HPDE6-E6E7 (cell line): ENCODE measurements around the gene TNFRSF1B.

Experiments
- DNase-seq: peaks from one replicate; pipeline ENCODE4 v3.0.0; 2011; ENCODE audit warnings: missing footprints; ENCODE audit errors: extremely low spot score

TNFRSF1B gene

DNA sequence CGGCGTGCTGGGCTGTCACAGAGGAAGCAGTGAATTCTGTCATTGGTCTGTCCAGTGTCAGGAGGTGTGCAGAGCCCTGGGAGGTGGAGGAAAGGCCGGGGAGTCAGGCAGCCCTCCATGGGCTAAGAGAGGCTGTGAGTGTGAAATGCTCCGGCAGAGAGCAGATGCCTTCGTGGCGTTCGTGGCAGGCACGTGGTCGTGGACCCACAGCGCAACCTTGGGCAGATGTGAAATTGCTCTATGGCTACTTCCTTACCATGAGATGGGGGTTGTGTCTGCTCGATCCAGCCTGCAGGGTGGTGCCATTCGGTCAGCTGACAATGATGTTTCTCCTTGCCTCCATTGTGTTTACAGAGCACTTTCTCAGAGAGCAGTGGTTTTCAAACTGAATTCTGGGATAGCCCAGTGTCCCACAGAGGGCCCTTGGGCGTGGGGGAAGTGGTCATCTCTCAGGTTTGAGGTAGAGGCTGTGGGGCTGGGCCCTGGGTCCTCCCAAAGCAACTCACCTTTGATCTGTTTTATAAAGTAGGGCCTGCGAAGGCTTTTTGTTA is 27.9 kb downstream of the TNFRSF1B start:
- no peak for DNase-seq

- DNase-seq = no peak
Measured at GRCh38 chr1:12195416-12195815, 28.6 kb downstream of the TNFRSF1B start.

- no peak for DNase-seq
Measured at GRCh38 chr1:12196641-12197482, 30.1 kb downstream of the TNFRSF1B start.

DNA sequence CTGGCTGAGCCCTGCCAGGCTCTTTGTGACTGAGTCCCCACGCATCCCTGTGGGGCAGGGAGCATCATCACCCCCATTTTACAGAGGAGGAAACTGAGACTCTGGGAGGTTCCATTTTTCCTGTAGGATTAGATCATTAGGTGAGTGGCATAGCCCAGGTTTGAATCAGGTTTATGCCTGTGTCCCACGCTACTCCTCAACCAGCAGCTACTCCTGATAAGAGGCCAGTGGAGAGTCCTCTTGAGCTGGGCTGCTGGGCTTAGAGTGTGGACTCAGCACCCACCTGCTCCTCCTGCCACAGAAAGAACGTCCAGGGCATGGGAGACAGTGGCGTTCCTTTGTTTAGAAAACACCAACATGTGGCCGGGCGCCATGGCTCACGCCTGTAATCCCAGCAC is 30.7 kb downstream of the TNFRSF1B start:
- no peak for DNase-seq

GRCh38 chr1:12200208-12200607 is 33.4 kb downstream of the TNFRSF1B start:
- DNase-seq = no peak

GRCh38 chr1:12201352-12202189 is 34.8 kb downstream of the TNFRSF1B start:
- DNase-seq = no peak

- DNase-seq = no peak
Measured at GRCh38 chr1:12202190-12202497, 35.4 kb downstream of the TNFRSF1B start.

- no peak for DNase-seq
Measured at GRCh38 chr1:12202577-12202976, 35.8 kb downstream of the TNFRSF1B start.

- no peak for DNase-seq
Measured at GRCh38 chr1:12203216-12204007, 36.6 kb downstream of the TNFRSF1B start.

DNA sequence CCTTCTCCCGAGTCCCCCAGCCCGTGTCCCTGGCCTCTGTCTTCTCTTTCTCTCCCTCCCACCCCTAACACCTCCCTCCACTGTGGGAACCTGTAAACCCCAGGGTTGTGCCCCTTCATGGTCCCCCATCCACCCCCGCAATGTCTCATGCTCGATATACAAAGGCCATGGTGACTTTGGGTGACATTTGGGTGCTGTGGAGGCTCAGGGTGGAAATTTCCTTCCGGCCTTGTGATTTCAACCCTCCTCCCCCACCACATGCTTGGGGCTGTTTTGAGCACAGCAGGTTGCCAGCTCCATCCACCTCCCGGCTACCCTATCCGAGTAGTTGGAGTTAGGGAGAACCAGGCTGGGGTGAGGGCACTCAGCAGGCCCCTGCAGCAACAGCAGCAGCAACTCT is 37.3 kb downstream of the TNFRSF1B start:
- DNase-seq = no peak

DNA sequence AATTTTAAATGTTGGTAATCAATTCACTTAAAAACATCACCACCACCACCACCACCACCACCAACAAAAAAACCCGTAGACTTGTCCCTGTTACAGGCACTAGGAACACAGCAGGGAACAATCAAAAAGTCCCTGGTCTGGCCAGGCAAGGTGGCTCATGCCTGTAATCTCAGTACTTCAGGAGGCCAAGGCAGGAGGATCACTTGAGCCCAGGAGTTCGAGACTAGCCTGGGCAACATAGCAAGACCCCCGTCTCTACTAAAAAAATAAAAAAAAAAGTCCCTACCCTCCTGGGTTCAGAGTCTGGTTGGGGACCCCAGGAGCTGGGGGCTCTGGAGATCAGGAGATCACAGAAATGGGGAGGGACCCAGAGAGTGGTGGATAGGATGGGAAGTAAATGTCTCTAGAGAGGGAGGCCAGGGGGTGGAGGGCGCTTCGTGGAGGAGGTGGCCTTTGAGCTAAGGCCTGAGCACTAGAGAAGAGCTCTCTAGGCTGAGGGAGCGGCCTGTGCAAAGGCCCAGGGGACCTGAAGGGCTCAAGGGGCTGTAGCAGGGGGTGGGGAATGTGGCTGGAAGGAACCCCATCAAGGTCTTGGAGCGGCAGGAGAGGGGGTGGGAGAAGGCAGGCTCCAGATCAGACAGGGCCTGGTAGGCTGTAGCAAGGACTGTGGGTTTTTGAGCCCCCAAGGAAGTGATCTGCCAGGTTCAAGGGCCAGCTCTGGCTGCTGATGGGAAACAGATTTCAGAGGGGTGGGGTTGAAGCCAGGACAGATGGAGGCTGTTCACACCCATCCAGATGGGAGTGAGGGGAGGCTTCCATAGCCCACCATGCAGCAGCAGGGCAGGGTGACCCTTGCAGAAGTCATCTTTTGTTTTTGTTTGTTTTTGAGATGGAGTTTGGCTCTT is 38.2 kb downstream of the TNFRSF1B start:
- no peak for DNase-seq

GRCh38 chr1:12206238-12206637 is 39.4 kb downstream of the TNFRSF1B start:
- DNase-seq = no peak

DNA sequence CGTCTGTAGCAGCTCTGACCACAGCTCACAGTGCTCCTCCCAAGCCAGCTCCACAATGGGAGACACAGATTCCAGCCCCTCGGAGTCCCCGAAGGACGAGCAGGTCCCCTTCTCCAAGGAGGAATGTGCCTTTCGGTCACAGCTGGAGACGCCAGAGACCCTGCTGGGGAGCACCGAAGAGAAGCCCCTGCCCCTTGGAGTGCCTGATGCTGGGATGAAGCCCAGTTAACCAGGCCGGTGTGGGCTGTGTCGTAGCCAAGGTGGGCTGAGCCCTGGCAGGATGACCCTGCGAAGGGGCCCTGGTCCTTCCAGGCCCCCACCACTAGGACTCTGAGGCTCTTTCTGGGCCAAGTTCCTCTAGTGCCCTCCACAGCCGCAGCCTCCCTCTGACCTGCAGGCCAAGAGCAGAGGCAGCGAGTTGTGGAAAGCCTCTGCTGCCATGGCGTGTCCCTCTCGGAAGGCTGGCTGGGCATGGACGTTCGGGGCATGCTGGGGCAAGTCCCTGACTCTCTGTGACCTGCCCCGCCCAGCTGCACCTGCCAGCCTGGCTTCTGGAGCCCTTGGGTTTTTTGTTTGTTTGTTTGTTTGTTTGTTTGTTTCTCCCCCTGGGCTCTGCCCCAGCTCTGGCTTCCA is 40.1 kb downstream of the TNFRSF1B start:
- no peak for DNase-seq

DNA sequence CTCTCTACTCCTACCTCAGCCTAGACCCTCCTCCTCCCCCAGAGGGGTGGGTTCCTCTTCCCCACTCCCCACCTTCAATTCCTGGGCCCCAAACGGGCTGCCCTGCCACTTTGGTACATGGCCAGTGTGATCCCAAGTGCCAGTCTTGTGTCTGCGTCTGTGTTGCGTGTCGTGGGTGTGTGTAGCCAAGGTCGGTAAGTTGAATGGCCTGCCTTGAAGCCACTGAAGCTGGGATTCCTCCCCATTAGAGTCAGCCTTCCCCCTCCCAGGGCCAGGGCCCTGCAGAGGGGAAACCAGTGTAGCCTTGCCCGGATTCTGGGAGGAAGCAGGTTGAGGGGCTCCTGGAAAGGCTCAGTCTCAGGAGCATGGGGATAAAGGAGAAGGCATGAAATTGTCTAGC is 41.5 kb downstream of the TNFRSF1B start:
- DNase-seq = no peak

DNA sequence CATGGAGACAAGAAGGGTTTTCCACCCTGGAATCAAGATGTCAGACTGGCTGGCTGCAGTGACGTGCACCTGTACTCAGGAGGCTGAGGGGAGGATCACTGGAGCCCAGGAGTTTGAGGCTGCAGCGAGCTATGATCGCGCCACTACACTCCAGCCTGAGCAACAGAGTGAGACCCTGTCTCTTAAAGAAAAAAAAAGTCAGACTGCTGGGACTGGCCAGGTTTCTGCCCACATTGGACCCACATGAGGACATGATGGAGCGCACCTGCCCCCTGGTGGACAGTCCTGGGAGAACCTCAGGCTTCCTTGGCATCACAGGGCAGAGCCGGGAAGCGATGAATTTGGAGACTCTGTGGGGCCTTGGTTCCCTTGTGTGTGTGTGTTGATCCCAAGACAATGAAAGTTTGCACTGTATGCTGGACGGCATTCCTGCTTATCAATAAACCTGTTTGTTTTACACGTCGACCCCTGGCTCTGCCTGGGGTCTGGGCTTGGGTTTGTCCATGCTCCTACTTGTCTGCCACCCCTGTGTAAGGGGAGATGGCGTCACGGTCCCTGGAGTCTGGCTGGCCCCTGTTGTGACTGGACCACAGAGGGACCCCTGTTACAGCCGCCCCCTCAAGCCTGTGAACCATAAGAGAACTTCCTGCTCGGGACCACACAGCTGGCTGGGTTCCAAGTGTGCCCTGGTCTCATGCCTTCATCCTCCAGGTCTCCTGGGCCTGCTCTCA is 42.1 kb downstream of the TNFRSF1B start:
- DNase-seq = peak; percentile 71

GRCh38 chr1:12209495-12209832 is 42.7 kb downstream of the TNFRSF1B start:
- DNase-seq = no peak

DNA sequence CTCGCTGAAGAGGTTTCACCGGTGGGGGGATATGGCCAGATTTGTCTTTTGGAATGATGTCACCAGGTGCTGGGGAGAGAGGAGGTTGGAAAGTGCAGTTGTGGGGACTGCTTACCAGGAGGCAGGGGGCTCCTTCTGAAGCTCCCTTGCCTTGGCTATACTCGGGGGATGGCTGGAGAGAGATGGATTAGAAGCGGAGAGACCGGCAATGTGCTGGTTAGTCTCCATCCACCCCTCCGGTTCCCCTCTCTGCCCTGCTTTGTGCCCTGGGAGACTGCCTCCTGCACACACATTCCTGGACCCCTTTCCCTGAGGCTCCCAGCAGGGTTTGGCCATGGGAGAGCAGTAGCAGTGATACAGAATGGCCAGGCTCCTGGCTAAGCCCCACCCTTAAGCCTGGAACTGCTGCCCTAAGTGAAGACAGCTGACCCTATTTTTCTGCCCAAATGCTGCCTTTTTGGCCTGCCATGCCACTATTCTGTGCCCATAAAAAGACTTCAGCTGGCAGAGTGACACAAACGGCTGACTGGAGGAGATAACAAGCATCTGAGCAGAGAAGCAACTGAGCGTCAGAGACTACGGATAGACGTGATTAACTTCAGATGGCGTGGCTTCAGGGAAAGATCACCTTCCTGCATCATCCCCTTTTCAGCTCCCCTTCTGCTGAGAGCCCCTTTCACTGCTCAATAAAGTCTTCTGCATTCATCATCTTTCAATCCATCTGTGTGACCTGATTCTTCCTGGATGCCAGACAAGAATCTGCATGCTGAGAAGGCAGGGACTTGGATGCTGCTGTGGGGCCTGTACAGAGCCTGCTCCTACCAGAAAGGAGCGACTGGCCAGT is 48.5 kb downstream of the TNFRSF1B start:
- no peak for DNase-seq

GRCh38 chr1:12219800-12220199 is 53.0 kb downstream of the TNFRSF1B start:
- no peak for DNase-seq

GRCh38 chr1:12220890-12221289 is 54.1 kb downstream of the TNFRSF1B start:
- no peak for DNase-seq
